Neural cell (in vitro differentiated cells): ENCODE results near the gene AXIN1.

Experiments
- EP300 ChIP-seq: fragments of 450-650 bp; conservative IDR thresholded peaks from 2 replicates; pipeline ENCODE4 v1.6.1; 2014; ENCODE audit warnings: antibody characterized with exemption, mild to moderate bottlenecking, moderate library complexity; ENCODE audit not compliant: poor library complexity, severe bottlenecking
- EZH2 ChIP-seq: fragments of 200-600, 300-800 bp; shearing (Covaris generic), sonication (generic); IDR thresholded peaks from 2 replicates; pipeline ENCODE4 v1.6.1; 2014; ENCODE audit warnings: antibody characterized with exemption, low read length, borderline replicate concordance, mild to moderate bottlenecking; ENCODE audit not compliant: insufficient read depth, poor library complexity, severe bottlenecking
- MXI1 ChIP-seq: fragments of 450-650 bp; conservative IDR thresholded peaks from 2 replicates; pipeline ENCODE4 v1.6.1; 2014; ENCODE audit warnings: antibody characterized with exemption, mild to moderate bottlenecking; ENCODE audit not compliant: poor library complexity, severe bottlenecking
- POLR2AphosphoS5 ChIP-seq: IDR thresholded peaks from 2 replicates; pipeline ENCODE4 v1.6.1; 2012
- RAD21 ChIP-seq: fragments of 450-650 bp; conservative IDR thresholded peaks from 2 replicates; pipeline ENCODE4 v1.6.1; 2014; ENCODE audit warnings: antibody characterized with exemption, mild to moderate bottlenecking, moderate library complexity
- REST ChIP-seq: IDR thresholded peaks from 2 replicates; pipeline ENCODE4 v1.6.1; 2012; ENCODE audit warnings: borderline replicate concordance
- TAF1 ChIP-seq: IDR thresholded peaks from 2 replicates; pipeline ENCODE4 v1.6.1; 2012; ENCODE audit warnings: low read depth
- TF ChIP-seq, protein P1 (sequence below): fragments of 450-650 bp; IDR thresholded peaks from 2 replicates; pipeline ENCODE4 v1.5.1; 2014; ENCODE audit warnings: antibody characterized with exemption, mild to moderate bottlenecking, moderate library complexity; ENCODE audit not compliant: poor library complexity, severe bottlenecking

GRCh38 chr16:360698-361336 lies 8.3 kb upstream of the AXIN1 start:
- TF ChIP-seq, protein P1, sequence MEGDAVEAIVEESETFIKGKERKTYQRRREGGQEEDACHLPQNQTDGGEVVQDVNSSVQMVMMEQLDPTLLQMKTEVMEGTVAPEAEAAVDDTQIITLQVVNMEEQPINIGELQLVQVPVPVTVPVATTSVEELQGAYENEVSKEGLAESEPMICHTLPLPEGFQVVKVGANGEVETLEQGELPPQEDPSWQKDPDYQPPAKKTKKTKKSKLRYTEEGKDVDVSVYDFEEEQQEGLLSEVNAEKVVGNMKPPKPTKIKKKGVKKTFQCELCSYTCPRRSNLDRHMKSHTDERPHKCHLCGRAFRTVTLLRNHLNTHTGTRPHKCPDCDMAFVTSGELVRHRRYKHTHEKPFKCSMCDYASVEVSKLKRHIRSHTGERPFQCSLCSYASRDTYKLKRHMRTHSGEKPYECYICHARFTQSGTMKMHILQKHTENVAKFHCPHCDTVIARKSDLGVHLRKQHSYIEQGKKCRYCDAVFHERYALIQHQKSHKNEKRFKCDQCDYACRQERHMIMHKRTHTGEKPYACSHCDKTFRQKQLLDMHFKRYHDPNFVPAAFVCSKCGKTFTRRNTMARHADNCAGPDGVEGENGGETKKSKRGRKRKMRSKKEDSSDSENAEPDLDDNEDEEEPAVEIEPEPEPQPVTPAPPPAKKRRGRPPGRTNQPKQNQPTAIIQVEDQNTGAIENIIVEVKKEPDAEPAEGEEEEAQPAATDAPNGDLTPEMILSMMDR: no peak
- TF ChIP-seq EP300: no peak
- no peak for TF ChIP-seq RAD21
- no peak for TF ChIP-seq POLR2AphosphoS5
- TF ChIP-seq EZH2: no peak
- TF ChIP-seq REST: no peak
- TF ChIP-seq TAF1: no peak
- no peak for TF ChIP-seq MXI1
